SU-DHL-6 (cell line): ENCODE results near the gene TXNRD1.

Experiments
- H2AFZ ChIP-seq: fragments of 200-600 bp; sonication (generic); 2 replicates; pipeline ENCODE4 v1.6.1; 2014; ENCODE audit warnings: low read depth, mild to moderate bottlenecking, moderate library complexity, mixed read lengths, antibody characterized with exemption, low read length; ENCODE audit not compliant: severe bottlenecking
- H3F3A ChIP-seq: fragments of 200-600 bp; shearing (Covaris generic); 2 replicates; pipeline ENCODE4 v1.6.0; 2016; ENCODE audit warnings: antibody characterized with exemption, mild to moderate bottlenecking; ENCODE audit not compliant: insufficient read depth
- H3K27ac ChIP-seq: fragments of 200-600 bp; sonication (generic); 2 replicates; pipeline ENCODE4 v1.5.1; 2016; ENCODE audit warnings: low read depth, mild to moderate bottlenecking, low read length, moderate library complexity, mixed read lengths
- H3K27me3 ChIP-seq: fragments of 200-600 bp; sonication (generic), shearing (Covaris generic); 2 replicates; pipeline ENCODE4 v1.6.0; 2014; ENCODE audit warnings: mild to moderate bottlenecking, low read length
- H3K36me3 ChIP-seq: fragments of 200-600 bp; sonication (generic); 2 replicates; pipeline ENCODE4 v1.6.1; 2014; ENCODE audit warnings: mild to moderate bottlenecking, low read length, mixed read lengths
- H3K4me2 ChIP-seq: fragments of 300-600, 200-600 bp; shearing (Covaris generic), sonication (generic); 2 replicates; pipeline ENCODE4 v1.6.0; 2014; ENCODE audit warnings: low read length, low read depth, mild to moderate bottlenecking; ENCODE audit not compliant: poor library complexity, severe bottlenecking
- H3K4me3 ChIP-seq: fragments of 200-600 bp; sonication (generic); 2 replicates; pipeline ENCODE4 v1.5.1; 2014; ENCODE audit warnings: antibody characterized with exemption, low read length, mild to moderate bottlenecking, mixed read lengths; ENCODE audit not compliant: insufficient read depth, poor library complexity, severe bottlenecking
- H3K79me2 ChIP-seq: fragments of 200-600 bp; sonication (generic); 2 replicates; pipeline ENCODE4 v1.6.1; 2014; ENCODE audit warnings: mild to moderate bottlenecking, low read length, moderate library complexity; ENCODE audit not compliant: insufficient read depth
- H3K9ac ChIP-seq: fragments of 200-600 bp; sonication (generic); 2 replicates; pipeline ENCODE4 v1.7.0; 2014; ENCODE audit warnings: mild to moderate bottlenecking, low read length
- H3K9me2 ChIP-seq: fragments of 200-600 bp; sonication (generic); replicated peaks from 2 replicates; pipeline ENCODE4 v1.6.1; 2014; ENCODE audit warnings: low read length; ENCODE audit not compliant: insufficient read depth
- H3K9me3 ChIP-seq: fragments of 200-600 bp; sonication (generic); 2 replicates; pipeline ENCODE4 v1.6.1; 2014; ENCODE audit warnings: low read length, mixed read lengths; ENCODE audit not compliant: insufficient read depth
- H4K20me1 ChIP-seq: fragments of 200-600 bp; sonication (generic); 2 replicates; pipeline ENCODE4 v1.6.1; 2014; ENCODE audit warnings: low read depth, mild to moderate bottlenecking, antibody characterized with exemption, low read length, moderate library complexity, mixed read lengths
- CTCF ChIP-seq: fragments of 200-600 bp; sonication (generic); IDR thresholded peaks from one replicate; pipeline ENCODE4 v1.5.1; 2017; ENCODE audit warnings: antibody characterized with exemption, mild to moderate bottlenecking, low read length, moderate library complexity; ENCODE audit not compliant: insufficient read depth, poor library complexity, severe bottlenecking
- EZH2phosphoT487 ChIP-seq: fragments of 200-600 bp; sonication (generic), shearing (Covaris generic); conservative IDR thresholded peaks from 2 replicates; pipeline ENCODE4 v1.6.1; 2018; ENCODE audit warnings: mild to moderate bottlenecking, antibody characterized with exemption, low read length, moderate library complexity, mixed read lengths

TXNRD1 gene

GRCh38 chr12:104305349-104305748 is 89.8 kb downstream of the TXNRD1 start:
- Histone ChIP-seq H3K4me2 (no peak overlapping the region), H3K4me3 (no peak overlapping the region), H3K36me3 (0 out of 2 replicates have a peak, but pooled peaks cover 3% of the 10 kb centered on the region), H3K9ac (no peak overlapping the region), H3K9me3 (no peaks in the 10 kb centered on the region), H3K9me2 (no peaks in the 10 kb centered on the region), H3K27ac (no peak overlapping the region), H3K27me3 (no peaks in the 10 kb centered on the region), H2AFZ (no peak overlapping the region), H3F3A (no peaks in the 10 kb centered on the region; the same call in 1 of the 2 replicates), H3K79me2 (peaks cover 99% of the 10 kb centered on the region), H4K20me1 (peaks cover 31% of the 10 kb centered on the region)
- no peak for TF ChIP-seq EZH2phosphoT487
- no peak for TF ChIP-seq CTCF

- TF ChIP-seq CTCF (no peak), EZH2phosphoT487 (no peak)
- H3K9me2 ChIP-seq, result no peaks in the 10 kb centered on the region
- H2AFZ ChIP-seq, result no peak overlapping the region
Observed at GRCh38 chr12:104306376-104306775, 90.8 kb downstream of the TXNRD1 start.

GRCh38 chr12:104306943-104307654 is 91.5 kb downstream of the TXNRD1 start:
- Histone ChIP-seq H3K27ac (no peak overlapping the region), H4K20me1 (peaks cover 37% of the 10 kb centered on the region), H3K9ac (no peak overlapping the region), H3K4me2 (no peak overlapping the region), H3F3A (no peaks in the 10 kb centered on the region; the same call in 1 of the 2 replicates), H2AFZ (no peak overlapping the region), H3K27me3 (no peaks in the 10 kb centered on the region), H3K36me3 (peaks cover 13% of the 10 kb centered on the region; the same call in 1 of the 2 replicates), H3K9me3 (no peaks in the 10 kb centered on the region), H3K9me2 (no peaks in the 10 kb centered on the region), H3K79me2 (peaks cover 92% of the 10 kb centered on the region), H3K4me3 (no peak overlapping the region)
- TF ChIP-seq CTCF, result no peak
- TF ChIP-seq EZH2phosphoT487, result no peak

More at GRCh38 chr12:104306376-104306775, 90.8 kb downstream of the TXNRD1 start:
- Histone ChIP-seq H3K9ac (no peak overlapping the region), H3K9me3 (no peaks in the 10 kb centered on the region), H3F3A (no peaks in the 10 kb centered on the region; the same call in 1 of the 2 replicates), H3K27ac (no peak overlapping the region), H3K4me2 (no peak overlapping the region), H3K36me3 (peaks cover 12% of the 10 kb centered on the region; the same call in 1 of the 2 replicates), H4K20me1 (peaks cover 37% of the 10 kb centered on the region), H3K79me2 (peaks cover 98% of the 10 kb centered on the region), H3K27me3 (no peaks in the 10 kb centered on the region), H3K4me3 (no peak overlapping the region)
